OCI-LY3 (cell line): ENCODE data around the gene NBPF1.

Source experiments
- EZH2phosphoT487 ChIP-seq: fragments of 200-600 bp; shearing (Covaris generic); IDR thresholded peaks from 2 replicates; pipeline ENCODE4 v1.6.1; 2018; ENCODE audit warnings: antibody characterized with exemption, mixed run types, low read depth
- TF ChIP-seq, protein P1 (sequence below): fragments of 200-600, 300-600 bp; sonication (generic); IDR thresholded peaks from 2 replicates; pipeline ENCODE4 v1.5.1; 2014; ENCODE audit warnings: antibody characterized with exemption, low read length, low read depth

DNA sequence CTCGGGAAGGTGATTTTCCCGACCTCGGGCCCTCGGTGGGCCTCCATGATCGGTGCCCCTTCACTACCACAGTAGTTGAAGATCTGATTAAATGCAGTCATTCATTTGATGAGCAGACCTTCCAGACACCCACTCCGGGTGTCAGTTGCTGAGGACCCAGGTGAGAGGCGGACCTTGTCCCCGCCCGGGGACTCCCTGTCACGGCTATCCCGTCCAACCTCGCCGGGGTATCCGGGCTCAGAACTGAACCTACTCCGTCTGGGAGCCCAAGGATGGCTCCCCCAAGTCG is 30.8 kb upstream of the NBPF1 start:
- TF ChIP-seq, protein P1, sequence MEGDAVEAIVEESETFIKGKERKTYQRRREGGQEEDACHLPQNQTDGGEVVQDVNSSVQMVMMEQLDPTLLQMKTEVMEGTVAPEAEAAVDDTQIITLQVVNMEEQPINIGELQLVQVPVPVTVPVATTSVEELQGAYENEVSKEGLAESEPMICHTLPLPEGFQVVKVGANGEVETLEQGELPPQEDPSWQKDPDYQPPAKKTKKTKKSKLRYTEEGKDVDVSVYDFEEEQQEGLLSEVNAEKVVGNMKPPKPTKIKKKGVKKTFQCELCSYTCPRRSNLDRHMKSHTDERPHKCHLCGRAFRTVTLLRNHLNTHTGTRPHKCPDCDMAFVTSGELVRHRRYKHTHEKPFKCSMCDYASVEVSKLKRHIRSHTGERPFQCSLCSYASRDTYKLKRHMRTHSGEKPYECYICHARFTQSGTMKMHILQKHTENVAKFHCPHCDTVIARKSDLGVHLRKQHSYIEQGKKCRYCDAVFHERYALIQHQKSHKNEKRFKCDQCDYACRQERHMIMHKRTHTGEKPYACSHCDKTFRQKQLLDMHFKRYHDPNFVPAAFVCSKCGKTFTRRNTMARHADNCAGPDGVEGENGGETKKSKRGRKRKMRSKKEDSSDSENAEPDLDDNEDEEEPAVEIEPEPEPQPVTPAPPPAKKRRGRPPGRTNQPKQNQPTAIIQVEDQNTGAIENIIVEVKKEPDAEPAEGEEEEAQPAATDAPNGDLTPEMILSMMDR, result no peak
- no peak for TF ChIP-seq EZH2phosphoT487
